ENCODE data around the gene IKZF2. TPM values are rescaled to one million over a fixed set of nuclear protein-coding genes. Genes with fewer than 3 reads are reported as not detected.

IKZF2 gene
- total and polyA plus RNA-seq, 10 of the 15 experiments (the other 5 are each of a cell fraction or from before 2014, with no cell fraction given): 15.2 to 266 (median 87.2) TPM

GRCh38 chr2:213020268-213020667 lies 131.1 kb downstream of the IKZF2 start (continued):
- no peak for TF ChIP-seq MXI1 (IDR thresholded peaks at IDR 0.05; ENCODE audit: low read depth, low read length)

GRCh38 chr2:213019368-213019767 lies 132.0 kb downstream of the IKZF2 start:
- H3K9me3 ChIP-seq (replicated peaks; ENCODE audit: control insufficient read depth, insufficient read depth, low read length): no peaks in the 10 kb centered on the region
- peak overlapping the region; percentile 96 for H3K27ac ChIP-seq (ENCODE audit: control insufficient read depth, insufficient read depth)
- peak overlapping the region; percentile 73 for H3K4me3 ChIP-seq
- intact Hi-C loops (cut with micrococcal nuclease; ENCODE audit: unreplicated experiment) (loop anchor here (5.0 to 10.0 kb wide), 2 partner anchors 1788 to 1995 kb away; partner anchors contain the start of gene BARD1), in situ Hi-C loops (cut with MboI) (loop anchor here (25.0 kb wide), 1 partner anchor 1718 kb away; no protein-coding TSS in a partner anchor)
- 0% methylated on average over 2 of the region's 2 CpGs for WGBS (ENCODE audit: insufficient coverage, insufficient replicate concordance, low lambda C conversion rate, missing lambda C conversion rate)
- BruUV-seq (replicated peaks): no TSS peak
- peak overlapping the region; percentile 78 for H3K9ac ChIP-seq (ENCODE audit: control insufficient read depth, insufficient read depth, low read length)
- SMC1A ChIA-PET (ENCODE audit: uncharacterized antibody, unreplicated experiment): interaction anchor here (0.6 to 21.1 kb wide), 12 partner anchors 7 to 220 kb away, joined by 3 to 430 read pairs (median 4); partner anchors contain the start of gene IKZF2
- H3K36me3 ChIP-seq (ENCODE audit: control insufficient read depth in 2 of 2, insufficient read depth in 2 of 2, low read length in 1 of 2): peaks cover 0 to 8% of the 10 kb centered on the region in 2 experiments; a peak in 2 of 4 replicates
- peaks cover 29% of the 10 kb centered on the region for H3K4me1 ChIP-seq (ENCODE audit: control insufficient read depth, insufficient read depth, low read length)
- H3K27me3 ChIP-seq (replicated peaks in 1 of 2; ENCODE audit: control insufficient read depth in 2 of 2, insufficient read depth in 2 of 2, low read length in 1 of 2): no peaks in the 10 kb centered on the region
- ATAC-seq (no peak), DNase-seq (ENCODE audit: low read depth, low spot score) (no peak), FAIRE-seq (no peak)
- H2AFZ ChIP-seq (ENCODE audit: control insufficient read depth, low read depth, low read length): no peak overlapping the region
- POLR2A ChIA-PET: interaction anchor here (0.9 to 10.4 kb wide), 9 partner anchors 9 to 224 kb away, joined by 3 to 183 read pairs (median 8); partner anchors contain the start of gene IKZF2
- RAD21 ChIA-PET (ENCODE audit: unreplicated experiment): interaction anchor here (0.6 to 15.4 kb wide), 16 partner anchors 9 to 244 kb away, joined by 3 to 386 read pairs (median 6); partner anchors contain the start of gene IKZF2
- H3K4me2 ChIP-seq (ENCODE audit: control insufficient read depth, insufficient read depth): peak overlapping the region; percentile 48
- H3K79me2 ChIP-seq (ENCODE audit: control insufficient read depth, insufficient read depth, low read length): peaks cover 87% of the 10 kb centered on the region
- CTCF ChIA-PET: interaction anchor here (0.6 to 7.2 kb wide), 6 partner anchors 14 to 242 kb away, joined by 3 to 88 read pairs (median 8); partner anchors contain the start of gene IKZF2
- no peaks in the 10 kb centered on the region for H4K20me1 ChIP-seq (ENCODE audit: control insufficient read depth, insufficient read depth)
- peak; percentile 92 for TF ChIP-seq MLLT1 (IDR thresholded peaks at IDR 0.05)
- TF ChIP-seq WRNIP1 (IDR thresholded peaks at IDR 0.05; ENCODE audit: borderline replicate concordance, low read depth, low read length): no peak
- TF ChIP-seq POU2F2 (IDR thresholded peaks at IDR 0.05; ENCODE audit: borderline replicate concordance, low read depth, low read length): no peak
- TF ChIP-seq SMAD5 (IDR thresholded peaks at IDR 0.05; ENCODE audit: low read depth): peak; percentile 29; the same call in 1 of the 2 replicates
- no peak for TF ChIP-seq MYB (IDR thresholded peaks at IDR 0.05; ENCODE audit: borderline replicate concordance, low read depth, low read length)
- no peak for TF ChIP-seq SREBF1 (IDR thresholded peaks at IDR 0.05; ENCODE audit: low read length)
- TF ChIP-seq ZNF687 (IDR thresholded peaks at IDR 0.05): peak; percentile 18; the same call in 1 of the 2 replicates
- TF ChIP-seq BACH1 (IDR thresholded peaks at IDR 0.05; ENCODE audit: borderline replicate concordance): 0 out of 2 replicates have a peak, but pooled peaks have one; percentile 30
- no peak for TF ChIP-seq BCL11A (IDR thresholded peaks at IDR 0.05; ENCODE audit: low read depth, low read length)
- no peak for TF ChIP-seq IRF4 (IDR thresholded peaks at IDR 0.05; ENCODE audit: low read depth, low read length)
- TF ChIP-seq POLR2AphosphoS5 (IDR thresholded peaks at IDR 0.05; ENCODE audit: low read length): peak; percentile 69; the same call in 1 of the 2 replicates
- no peak for TF ChIP-seq ZBTB33 (IDR thresholded peaks at IDR 0.05)

All from GM12878 (cell line).